SW 1271 (cell line): ENCODE results near the gene CNTNAP2.
"Not testable (repeated sequence)": the region's sequence is repeated elsewhere in the genome, so short reads cannot be mapped to it uniquely, and the experiment has no call there.

Source experiments
- DNase-seq, 2 experiments: peaks; one replicate each; lab custom pipeline; 2025; lab: John Stamatoyannopoulos, UW

Gene CNTNAP2

GRCh38 chr7:148262721-148263229 is 2146.2 kb downstream of the CNTNAP2 start:
- DNase-seq, result peak in 1 of 2 experiments; percentile 42

GRCh38 chr7:148264933-148265557 is 2148.4 kb downstream of the CNTNAP2 start:
- DNase-seq, result peak in 1 of 2 experiments; percentile 50

GRCh38 chr7:148265896-148266295 is 2149.3 kb downstream of the CNTNAP2 start:
- no peak for DNase-seq

GRCh38 chr7:148266795-148267194 is 2150.2 kb downstream of the CNTNAP2 start:
- DNase-seq, result no peak

- no peak for DNase-seq
Observed at GRCh38 chr7:148270576-148270975, 2154.0 kb downstream of the CNTNAP2 start.

- no peak for DNase-seq
Observed at GRCh38 chr7:148274118-148274517, 2157.5 kb downstream of the CNTNAP2 start.

GRCh38 chr7:148275359-148275890 is 2158.8 kb downstream of the CNTNAP2 start:
- DNase-seq, result no peak

- DNase-seq, result no peak
Observed at GRCh38 chr7:148276314-148277041, 2159.9 kb downstream of the CNTNAP2 start.

- no peak for DNase-seq
Observed at GRCh38 chr7:148277042-148277660, 2160.6 kb downstream of the CNTNAP2 start.

- peak in 1 of 2 experiments; percentile 32 for DNase-seq
Observed at GRCh38 chr7:148286150-148286549, 2169.5 kb downstream of the CNTNAP2 start.

GRCh38 chr7:148287538-148287937 is 2170.9 kb downstream of the CNTNAP2 start:
- no peak for DNase-seq

- no peak for DNase-seq
Observed at GRCh38 chr7:148288592-148289151, 2172.1 kb downstream of the CNTNAP2 start.

- no peak for DNase-seq
Observed at GRCh38 chr7:148289630-148290029, 2173.0 kb downstream of the CNTNAP2 start.

GRCh38 chr7:148290538-148290937 is 2173.9 kb downstream of the CNTNAP2 start:
- DNase-seq, result no peak

GRCh38 chr7:148291799-148292198 is 2175.2 kb downstream of the CNTNAP2 start:
- no peak for DNase-seq

- peak in 1 of 2 experiments; percentile 12 for DNase-seq
Observed at GRCh38 chr7:148296994-148297644, 2180.5 kb downstream of the CNTNAP2 start.

- not testable (repeated sequence) for DNase-seq
Observed at GRCh38 chr7:148298768-148299167, 2182.2 kb downstream of the CNTNAP2 start.

- no peak for DNase-seq
Observed at GRCh38 chr7:148299350-148300276, 2183.0 kb downstream of the CNTNAP2 start.

- DNase-seq, result not testable (repeated sequence)
Observed at GRCh38 chr7:148302436-148302835, 2185.8 kb downstream of the CNTNAP2 start.

GRCh38 chr7:148303295-148304082 is 2186.9 kb downstream of the CNTNAP2 start:
- no peak for DNase-seq
